ENCODE measurements around the gene CMYA5. TPM values are rescaled to one million over a fixed set of nuclear protein-coding genes. Genes with fewer than 3 reads are reported as not detected.
A peak's percentile ranks its signal among the peaks of the same experiment; 100 is the strongest.
"Not testable (repeated sequence)": the region's sequence is repeated elsewhere in the genome, so short reads cannot be mapped to it uniquely, and the experiment has no call there.

CMYA5 gene
- total RNA-seq, 1 donor from 2014 or later, result 0.35 TPM

DNA sequence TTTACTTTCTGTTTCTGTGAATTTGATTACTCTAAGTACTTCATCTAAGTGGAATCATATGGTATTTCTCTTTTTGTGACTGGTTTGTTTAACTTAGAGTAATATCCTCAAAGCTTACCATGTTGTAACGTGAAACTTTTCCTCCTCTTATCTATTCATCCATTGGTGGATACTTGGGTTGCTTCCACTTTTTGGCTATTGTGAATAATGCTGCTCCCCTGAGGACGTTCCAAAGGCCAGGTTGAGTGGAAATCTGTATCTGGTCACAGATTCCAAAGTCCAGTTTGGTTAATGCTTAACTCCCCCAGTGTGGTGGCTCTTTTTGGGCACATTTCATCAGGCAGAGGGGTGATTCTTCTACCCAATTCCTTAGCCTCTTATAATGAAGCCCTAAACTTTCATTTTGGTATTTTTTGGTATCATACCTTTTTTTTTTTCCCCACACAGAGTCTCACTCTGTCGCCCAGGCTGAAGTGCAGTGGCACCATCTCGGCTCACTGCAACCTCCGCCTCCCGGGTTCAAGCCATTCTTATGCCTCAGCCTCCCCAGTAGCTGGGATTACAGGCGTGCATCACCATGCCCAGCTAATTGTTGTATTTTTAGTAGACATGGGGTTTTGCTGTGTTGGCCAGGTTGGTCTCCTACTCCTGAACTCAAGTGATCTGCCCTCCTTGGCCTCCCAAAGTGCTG, 65.4 kb downstream of the CMYA5 start:
- H3K4me3 ChIP-seq (ENCODE audit: low read depth, low read length), result no peak overlapping the region
- TF ChIP-seq, protein P1, sequence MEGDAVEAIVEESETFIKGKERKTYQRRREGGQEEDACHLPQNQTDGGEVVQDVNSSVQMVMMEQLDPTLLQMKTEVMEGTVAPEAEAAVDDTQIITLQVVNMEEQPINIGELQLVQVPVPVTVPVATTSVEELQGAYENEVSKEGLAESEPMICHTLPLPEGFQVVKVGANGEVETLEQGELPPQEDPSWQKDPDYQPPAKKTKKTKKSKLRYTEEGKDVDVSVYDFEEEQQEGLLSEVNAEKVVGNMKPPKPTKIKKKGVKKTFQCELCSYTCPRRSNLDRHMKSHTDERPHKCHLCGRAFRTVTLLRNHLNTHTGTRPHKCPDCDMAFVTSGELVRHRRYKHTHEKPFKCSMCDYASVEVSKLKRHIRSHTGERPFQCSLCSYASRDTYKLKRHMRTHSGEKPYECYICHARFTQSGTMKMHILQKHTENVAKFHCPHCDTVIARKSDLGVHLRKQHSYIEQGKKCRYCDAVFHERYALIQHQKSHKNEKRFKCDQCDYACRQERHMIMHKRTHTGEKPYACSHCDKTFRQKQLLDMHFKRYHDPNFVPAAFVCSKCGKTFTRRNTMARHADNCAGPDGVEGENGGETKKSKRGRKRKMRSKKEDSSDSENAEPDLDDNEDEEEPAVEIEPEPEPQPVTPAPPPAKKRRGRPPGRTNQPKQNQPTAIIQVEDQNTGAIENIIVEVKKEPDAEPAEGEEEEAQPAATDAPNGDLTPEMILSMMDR (conservative IDR thresholded peaks at IDR 0.05; ENCODE audit: low read depth, low read length), result no peak
- no peak for DNase-seq (ENCODE audit: low read depth)

DNA sequence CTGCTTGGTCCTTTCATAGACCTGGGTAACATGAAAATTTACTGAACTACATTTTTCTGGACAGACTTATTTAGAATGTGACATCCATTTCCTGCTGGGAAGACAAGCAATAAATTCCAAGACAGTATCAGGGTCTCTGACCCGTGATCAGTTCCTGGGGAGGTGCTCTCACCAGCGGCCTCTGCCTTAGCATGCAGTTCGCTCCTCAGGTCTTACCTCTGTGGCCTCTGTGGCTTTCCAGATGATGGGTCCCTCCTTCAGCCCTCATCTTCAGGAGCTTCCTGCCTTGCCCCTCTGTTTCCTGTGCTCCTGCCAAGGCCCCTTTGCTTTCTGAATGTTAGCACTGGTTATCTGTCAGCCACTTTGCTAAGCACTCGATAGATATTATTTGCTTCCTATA, 66.4 kb downstream of the CMYA5 start:
- no peak for DNase-seq (ENCODE audit: low read depth)
- TF ChIP-seq, protein P1 (conservative IDR thresholded peaks at IDR 0.05; ENCODE audit: low read depth, low read length), result no peak
- H3K4me3 ChIP-seq (ENCODE audit: low read depth, low read length), result no peak overlapping the region

DNA sequence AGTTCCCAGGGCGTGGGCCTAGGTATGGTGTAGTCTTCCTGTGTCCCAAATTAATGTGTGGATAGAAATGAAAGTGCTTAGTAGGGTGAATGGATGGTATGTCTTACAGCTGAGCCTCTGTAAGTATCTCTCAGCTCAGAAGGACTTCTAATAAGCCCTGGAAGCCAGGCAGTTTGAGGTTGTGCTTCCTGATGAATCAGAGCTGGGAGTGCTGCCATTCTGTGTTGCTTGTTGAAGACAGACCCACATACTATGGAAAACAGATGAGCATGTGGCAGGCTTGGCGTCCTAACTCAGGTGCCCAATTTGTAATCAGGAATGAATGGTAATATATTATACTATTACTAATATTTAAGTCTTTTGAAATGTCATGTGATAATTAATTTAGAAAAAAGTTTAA, 69.8 kb downstream of the CMYA5 start:
- DNase-seq (ENCODE audit: low read depth), result no peak
- TF ChIP-seq, protein P1 (conservative IDR thresholded peaks at IDR 0.05; ENCODE audit: low read depth, low read length), result no peak
- H3K4me3 ChIP-seq (ENCODE audit: low read depth, low read length), result no peak overlapping the region

DNA sequence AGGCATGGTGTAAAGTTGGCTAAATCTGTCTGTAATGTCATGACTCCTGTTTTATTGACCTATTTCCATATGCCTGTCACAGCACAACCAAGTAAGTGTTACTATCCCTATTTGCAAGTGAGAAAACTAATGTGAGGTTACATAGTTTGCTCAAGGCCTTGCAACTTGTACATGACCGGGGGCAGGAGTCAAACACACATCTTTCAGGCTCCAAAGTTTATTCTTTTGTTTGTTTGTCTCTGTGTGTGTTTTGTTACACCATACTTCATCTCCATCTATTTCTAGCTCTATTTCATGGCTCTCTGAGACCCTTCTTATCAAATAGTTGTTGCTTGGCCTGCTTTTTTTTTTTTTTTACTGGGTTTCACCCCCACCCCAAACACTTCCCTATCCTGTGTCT, 70.2 kb downstream of the CMYA5 start:
- DNase-seq (ENCODE audit: low read depth), result no peak
- TF ChIP-seq, protein P1 (conservative IDR thresholded peaks at IDR 0.05; ENCODE audit: low read depth, low read length), result no peak
- no peak overlapping the region for H3K4me3 ChIP-seq (ENCODE audit: low read depth, low read length)

DNA sequence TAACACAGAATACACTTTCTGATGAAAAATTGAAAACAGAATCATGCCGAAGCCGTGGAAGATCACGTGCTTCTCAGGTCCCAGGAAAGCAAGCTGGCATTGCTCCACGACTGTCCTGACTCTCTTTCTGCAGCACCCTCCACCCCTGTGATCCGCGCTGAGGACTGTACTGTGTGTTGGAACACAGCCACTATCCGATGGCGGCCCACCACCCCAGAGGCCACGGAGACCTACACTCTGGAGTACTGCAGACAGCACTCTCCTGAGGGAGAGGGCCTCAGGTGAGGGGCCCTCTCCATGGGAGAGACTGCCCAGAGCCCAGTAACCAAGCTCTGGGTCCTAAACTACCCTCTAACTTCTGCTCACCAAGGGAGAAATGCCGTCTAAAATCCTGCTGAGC, 73.3 kb downstream of the CMYA5 start:
- TF ChIP-seq, protein P1 (conservative IDR thresholded peaks at IDR 0.05; ENCODE audit: low read depth, low read length), result no peak
- DNase-seq (ENCODE audit: low read depth), result no peak
- H3K4me3 ChIP-seq (ENCODE audit: low read depth, low read length), result no peak overlapping the region

GRCh38 chr5:79764147-79764546, 74.5 kb downstream of the CMYA5 start:
- not testable (repeated sequence) for H3K4me3 ChIP-seq (ENCODE audit: low read depth, low read length); DNase-seq (ENCODE audit: low read depth)

DNA sequence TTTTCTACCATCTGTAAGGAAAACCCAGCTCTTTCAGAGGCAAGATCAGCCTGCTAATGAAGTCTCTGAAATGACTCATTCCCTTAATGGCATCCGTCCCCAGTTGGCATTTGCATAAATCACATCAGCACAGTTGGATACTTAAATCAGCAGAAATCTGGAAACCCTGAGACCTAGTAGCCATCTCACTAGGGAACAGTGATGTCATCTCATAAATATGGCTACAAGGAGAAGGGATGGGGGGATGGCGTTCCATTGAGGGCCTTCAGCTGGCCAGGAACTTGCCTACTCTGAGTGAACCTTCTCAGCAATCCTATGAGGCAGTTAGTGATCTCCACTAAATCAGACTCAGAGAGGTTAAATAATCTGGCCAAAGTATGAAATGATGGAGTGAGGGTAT, 81.8 kb downstream of the CMYA5 start:
- no peak overlapping the region for H3K4me3 ChIP-seq (ENCODE audit: low read depth, low read length)
- TF ChIP-seq, protein P1 (conservative IDR thresholded peaks at IDR 0.05; ENCODE audit: low read depth, low read length), result no peak
- DNase-seq (ENCODE audit: low read depth), result peak; percentile 59
